ENCODE data around the gene GNB2.
A peak's percentile ranks its signal among the peaks of the same experiment; 100 is the strongest.
"Not testable (repeated sequence)": the region's sequence is repeated elsewhere in the genome, so short reads cannot be mapped to it uniquely, and the experiment has no call there.

GNB2 gene

GRCh38 chr7:100673302-100673941 is at the start of gene GNB2:
TSS of gene GNB2 (plus strand) at chr7:100673740. CDS start at chr7:100676266, 2,526 bp downstream.
- peak; percentile 98 for DNase-seq (ENCODE audit: low spot score)

- no peak for DNase-seq (ENCODE audit: low spot score)
These were observed 49.4 kb upstream of the GNB2 start for GRCh38 chr7:100623951-100624824.

GRCh38 chr7:100626055-100626454 is 47.5 kb upstream of the GNB2 start:
- DNase-seq (ENCODE audit: low spot score) = no peak

GRCh38 chr7:100626530-100627237 is 46.9 kb upstream of the GNB2 start:
- peak; percentile 92 for DNase-seq (ENCODE audit: low spot score)

GRCh38 chr7:100627238-100627549 is 46.3 kb upstream of the GNB2 start:
- no peak for DNase-seq (ENCODE audit: low spot score)

- DNase-seq (ENCODE audit: low spot score) = peak; percentile 73
These were observed 44.3 kb upstream of the GNB2 start for GRCh38 chr7:100629117-100629716.

GRCh38 chr7:100630066-100630465 is 43.5 kb upstream of the GNB2 start:
- no peak for DNase-seq (ENCODE audit: low spot score)

- peak; percentile 68 for DNase-seq (ENCODE audit: low spot score)
These were observed 40.4 kb upstream of the GNB2 start for GRCh38 chr7:100632951-100633717.

- DNase-seq (ENCODE audit: low spot score) = no peak
These were observed 33.5 kb upstream of the GNB2 start for GRCh38 chr7:100639995-100640516.

- DNase-seq (ENCODE audit: low spot score) = no peak
These were observed 32.8 kb upstream of the GNB2 start for GRCh38 chr7:100640517-100641440.

GRCh38 chr7:100641463-100641859 is 32.1 kb upstream of the GNB2 start, which contains the start of gene TFR2:
TSS of gene TFR2 (minus strand) at chr7:100641552. CDS start at chr7:100641509, 43 bp downstream.
- DNase-seq (ENCODE audit: low spot score) = no peak

GRCh38 chr7:100641860-100642533 is 31.5 kb upstream of the GNB2 start:
- no peak for DNase-seq (ENCODE audit: low spot score)

GRCh38 chr7:100642534-100642907 is 31.0 kb upstream of the GNB2 start:
- DNase-seq (ENCODE audit: low spot score) = no peak

GRCh38 chr7:100649826-100650565 is 23.5 kb upstream of the GNB2 start:
- no peak for DNase-seq (ENCODE audit: low spot score)

- DNase-seq (ENCODE audit: low spot score) = no peak
These were observed 18.4 kb upstream of the GNB2 start for GRCh38 chr7:100654908-100655831.

- no peak for DNase-seq (ENCODE audit: low spot score)
These were observed 17.4 kb upstream of the GNB2 start, which contains the start of gene ACTL6B for GRCh38 chr7:100655908-100656674. TSS of gene ACTL6B (minus strand) at chr7:100656448. CDS start at chr7:100656354, 94 bp downstream.

GRCh38 chr7:100662194-100662776 is 11.3 kb upstream of the GNB2 start:
- DNase-seq (ENCODE audit: low spot score) = not testable (repeated sequence)

All from RKO (cell line).